GM06990 (cell line): ENCODE results near the gene ZBTB44.

Experiments used
- DNase-seq: peaks from one replicate; pipeline ENCODE4 v3.0.0-alpha.2; 2011; ENCODE audit not compliant: insufficient read length; ENCODE audit errors: extremely low read depth
- H3K27me3 ChIP-seq: replicated peaks from 2 replicates; pipeline ENCODE4 v1.6.0; 2011; ENCODE audit warnings: low read length; ENCODE audit not compliant: control insufficient read depth, insufficient read depth
- H3K36me3 ChIP-seq: 2 replicates; pipeline ENCODE4 v1.5.1; 2011; ENCODE audit warnings: low read length; ENCODE audit not compliant: control insufficient read depth, insufficient read depth
- H3K4me3 ChIP-seq: replicated peaks from 2 replicates; pipeline ENCODE4 v1.5.1; 2011; ENCODE audit warnings: low read depth, mild to moderate bottlenecking, control low read depth, low read length
- TF ChIP-seq, protein P1 (sequence below): IDR thresholded peaks from 2 replicates; pipeline ENCODE4 v1.5.1; 2011; ENCODE audit warnings: low read length, control low read depth, mild to moderate bottlenecking, inconsistent platforms; ENCODE audit not compliant: insufficient read depth, poor library complexity, severe bottlenecking

ZBTB44 gene

DNA sequence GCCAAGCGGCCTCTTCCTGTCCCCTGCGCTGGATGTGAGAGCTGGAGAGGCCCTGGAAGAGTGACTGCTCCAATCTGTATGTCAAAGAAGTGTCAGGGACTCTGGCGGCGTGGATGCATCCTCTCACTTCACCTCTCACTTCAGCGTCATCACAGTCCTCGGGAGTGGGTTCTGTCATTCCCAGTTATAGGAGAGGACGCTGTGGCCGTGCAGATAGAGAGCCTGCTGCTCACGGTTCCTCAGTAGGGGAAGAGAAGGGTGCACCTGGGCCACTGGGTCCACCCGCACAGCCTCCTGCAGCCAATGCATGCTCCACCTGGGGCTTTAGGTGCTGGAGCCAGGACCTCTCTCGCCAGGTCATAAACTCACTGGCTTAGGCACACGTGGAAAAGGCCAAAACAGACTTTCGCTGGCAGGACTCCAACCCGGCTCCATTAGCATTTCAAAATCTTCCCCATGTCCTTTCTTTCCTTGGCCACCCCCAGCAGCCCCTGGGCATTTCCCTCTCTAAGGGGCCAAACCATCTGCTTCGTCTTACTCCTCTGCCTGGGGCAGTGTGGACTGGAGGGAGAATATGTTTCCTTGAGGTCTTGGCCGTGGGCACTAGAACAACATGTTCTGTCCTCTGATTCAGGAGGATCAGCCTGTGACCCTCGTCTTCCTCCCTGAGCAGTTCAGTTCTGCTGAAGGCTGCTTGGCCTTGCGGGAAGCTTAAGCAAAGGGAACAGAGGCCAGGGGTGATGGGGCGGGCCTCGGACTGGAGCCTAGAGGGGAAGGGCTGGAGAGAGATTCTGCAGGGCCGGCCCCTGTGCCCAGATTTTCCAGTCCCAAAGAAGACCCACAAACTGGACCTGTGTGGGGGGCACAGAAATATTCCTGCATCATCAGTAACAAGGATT is 97.3 kb downstream of the ZBTB44 start:
- Histone ChIP-seq H3K36me3 (no peaks in the 10 kb centered on the region), H3K27me3 (no peaks in the 10 kb centered on the region; the same call in none of the 2 replicates), H3K4me3 (no peak overlapping the region)
- no peak for DNase-seq
- TF ChIP-seq, protein P1, sequence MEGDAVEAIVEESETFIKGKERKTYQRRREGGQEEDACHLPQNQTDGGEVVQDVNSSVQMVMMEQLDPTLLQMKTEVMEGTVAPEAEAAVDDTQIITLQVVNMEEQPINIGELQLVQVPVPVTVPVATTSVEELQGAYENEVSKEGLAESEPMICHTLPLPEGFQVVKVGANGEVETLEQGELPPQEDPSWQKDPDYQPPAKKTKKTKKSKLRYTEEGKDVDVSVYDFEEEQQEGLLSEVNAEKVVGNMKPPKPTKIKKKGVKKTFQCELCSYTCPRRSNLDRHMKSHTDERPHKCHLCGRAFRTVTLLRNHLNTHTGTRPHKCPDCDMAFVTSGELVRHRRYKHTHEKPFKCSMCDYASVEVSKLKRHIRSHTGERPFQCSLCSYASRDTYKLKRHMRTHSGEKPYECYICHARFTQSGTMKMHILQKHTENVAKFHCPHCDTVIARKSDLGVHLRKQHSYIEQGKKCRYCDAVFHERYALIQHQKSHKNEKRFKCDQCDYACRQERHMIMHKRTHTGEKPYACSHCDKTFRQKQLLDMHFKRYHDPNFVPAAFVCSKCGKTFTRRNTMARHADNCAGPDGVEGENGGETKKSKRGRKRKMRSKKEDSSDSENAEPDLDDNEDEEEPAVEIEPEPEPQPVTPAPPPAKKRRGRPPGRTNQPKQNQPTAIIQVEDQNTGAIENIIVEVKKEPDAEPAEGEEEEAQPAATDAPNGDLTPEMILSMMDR = no peak

DNA sequence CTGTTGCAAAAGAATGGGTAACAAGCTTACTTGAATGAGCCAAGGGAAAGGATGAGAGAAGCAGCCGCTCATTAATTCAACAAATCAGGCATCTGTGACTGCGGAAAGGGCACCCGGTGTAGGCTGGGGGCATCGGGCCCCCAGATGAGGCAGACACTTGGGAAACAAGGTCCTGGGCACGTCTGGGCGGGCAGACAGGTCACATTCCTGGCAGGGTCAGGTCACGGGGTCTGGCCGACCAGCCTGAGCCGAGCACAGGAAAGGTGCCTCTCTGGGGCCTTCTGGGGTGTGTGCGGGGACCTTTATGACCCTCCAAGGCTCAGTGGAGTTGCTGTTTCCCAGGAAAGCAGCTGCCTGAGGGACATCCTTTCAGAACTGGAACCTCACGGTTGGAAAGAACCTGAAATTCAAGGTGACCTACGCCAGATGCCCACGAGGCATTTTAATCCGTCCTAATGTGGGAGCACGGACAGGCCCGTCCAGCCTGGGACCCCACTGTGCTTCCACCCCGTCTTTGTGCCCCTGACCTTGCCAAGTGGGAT is 98.1 kb downstream of the ZBTB44 start:
- no peak overlapping the region for H3K4me3 ChIP-seq
- DNase-seq = no peak
- no peaks in the 10 kb centered on the region; the same call in 1 of the 2 replicates for H3K27me3 ChIP-seq
- no peaks in the 10 kb centered on the region for H3K36me3 ChIP-seq
- TF ChIP-seq, protein P1 = no peak

DNA sequence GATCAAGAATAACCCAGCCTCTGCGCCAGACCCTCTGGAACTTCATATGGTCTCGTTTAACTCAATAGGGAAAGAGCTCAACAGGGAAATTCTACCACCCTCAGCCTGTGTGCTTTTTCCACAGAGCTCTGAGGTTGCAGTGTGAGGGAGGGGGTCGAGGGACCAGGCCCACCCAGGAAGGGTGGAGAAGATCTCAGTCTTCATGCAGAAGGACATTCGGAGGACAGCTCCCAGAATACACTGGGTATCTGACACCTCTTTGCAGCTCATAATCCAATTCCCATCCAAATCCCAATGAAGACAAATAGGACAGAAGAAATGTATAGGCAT is 98.5 kb downstream of the ZBTB44 start:
- H3K27me3 ChIP-seq = no peaks in the 10 kb centered on the region; the same call in 1 of the 2 replicates
- no peaks in the 10 kb centered on the region for H3K36me3 ChIP-seq
- no peak for DNase-seq
- H3K4me3 ChIP-seq = no peak overlapping the region
- TF ChIP-seq, protein P1 = no peak

DNA sequence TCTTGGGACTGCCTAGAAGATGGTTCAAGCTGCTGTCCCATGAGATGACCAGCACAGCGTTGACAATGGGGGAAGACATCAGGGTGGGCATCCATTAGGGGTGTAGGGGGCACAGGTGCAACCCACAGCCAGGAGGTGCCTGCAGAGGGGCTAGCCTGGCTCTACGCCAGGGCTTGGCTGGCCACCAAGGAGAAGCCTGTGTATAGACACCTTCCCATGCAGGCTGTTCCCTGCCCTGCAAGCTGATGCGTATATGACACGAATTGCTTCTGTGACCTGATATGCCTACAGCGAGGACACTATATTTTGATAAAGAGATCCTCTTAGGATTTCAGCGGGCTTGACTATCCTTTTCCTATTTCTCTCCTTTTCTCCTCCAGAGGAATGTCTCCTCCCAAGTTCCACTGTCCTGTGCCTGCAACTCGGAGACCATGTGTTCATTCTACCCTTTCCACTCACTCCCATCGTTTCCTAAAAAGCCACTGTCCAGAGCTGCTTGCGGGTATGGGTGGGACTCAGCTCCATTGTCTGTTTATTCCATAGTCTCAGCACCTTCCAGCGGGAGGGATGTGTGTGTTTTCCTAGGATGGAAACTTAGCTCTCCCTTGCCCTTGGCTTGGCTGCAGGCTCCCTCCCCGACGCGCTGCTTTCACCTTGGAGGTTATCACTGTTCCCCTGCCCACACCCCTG is 99.0 kb downstream of the ZBTB44 start:
- DNase-seq = no peak
- no peak overlapping the region for H3K4me3 ChIP-seq
- TF ChIP-seq, protein P1 = no peak
- H3K36me3 ChIP-seq = no peaks in the 10 kb centered on the region
- no peaks in the 10 kb centered on the region; the same call in 1 of the 2 replicates for H3K27me3 ChIP-seq

DNA sequence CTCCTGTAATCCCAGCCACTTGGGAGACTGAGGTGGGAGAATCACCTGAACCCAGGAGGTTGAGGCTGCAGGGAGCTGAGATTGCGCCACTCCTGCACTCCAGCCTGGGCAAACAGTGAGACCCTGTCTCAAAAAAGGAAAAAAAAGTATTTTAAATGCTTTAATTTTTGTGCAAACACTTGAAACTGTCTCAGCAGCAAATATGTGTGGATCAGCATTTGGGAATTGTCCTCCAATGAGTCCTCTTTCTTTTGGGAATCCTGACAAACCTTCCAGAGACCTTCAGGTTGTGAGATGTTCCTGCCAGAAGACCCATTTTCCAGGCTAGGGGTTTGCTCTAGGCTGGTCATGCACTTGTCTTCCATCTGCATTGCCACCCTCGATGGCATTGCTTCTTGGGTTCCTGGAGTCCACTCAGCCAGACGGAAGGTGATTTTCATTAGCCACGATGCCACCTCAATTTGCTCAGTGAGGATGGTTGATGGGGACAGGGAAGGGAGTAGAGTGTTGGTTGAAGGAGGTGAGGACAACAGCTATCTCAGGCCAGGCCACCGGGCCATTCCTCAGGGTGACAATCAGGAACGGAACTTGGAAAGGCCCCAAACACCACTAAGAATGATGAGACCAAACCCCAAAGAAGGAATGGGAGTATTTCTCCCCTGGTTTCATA is 99.7 kb downstream of the ZBTB44 start:
- no peak for DNase-seq
- Histone ChIP-seq H3K4me3 (no peak overlapping the region), H3K36me3 (no peaks in the 10 kb centered on the region), H3K27me3 (no peaks in the 10 kb centered on the region; the same call in 1 of the 2 replicates)
- TF ChIP-seq, protein P1 = no peak
